H7 (cell line): ENCODE measurements around the gene BAZ1A. TPM values are rescaled to one million over a fixed set of nuclear protein-coding genes. Genes with fewer than 3 reads are reported as not detected.
A peak's percentile ranks its signal among the peaks of the same experiment; 100 is the strongest.

Experiments
- DNase-seq: peaks from one replicate; pipeline ENCODE4 v3.0.0; 2012
- H3K27me3 ChIP-seq: 2 replicates; pipeline ENCODE4 v1.6.0; 2011; ENCODE audit warnings: mild to moderate bottlenecking, low read length; ENCODE audit not compliant: control insufficient read depth, insufficient read depth
- H3K36me3 ChIP-seq: replicated peaks from 2 replicates; pipeline ENCODE4 v1.5.1; 2011; ENCODE audit warnings: low read length; ENCODE audit not compliant: control insufficient read depth, insufficient read depth
- H3K4me3 ChIP-seq: 2 replicates; pipeline ENCODE4 v1.5.1; 2011; ENCODE audit warnings: low read depth, mild to moderate bottlenecking, control low read depth, low read length, moderate library complexity; ENCODE audit not compliant: insufficient read depth
- total RNA-seq: library from RNA; depleted of rRNA; stranded (reverse); fragments of >200 nt; shearing (Covaris generic); gene quantifications from 2 replicates; pipeline ENCODE4 v1.2.3, GENCODE V29; 2014; rRNA removed

BAZ1A gene, protein sequence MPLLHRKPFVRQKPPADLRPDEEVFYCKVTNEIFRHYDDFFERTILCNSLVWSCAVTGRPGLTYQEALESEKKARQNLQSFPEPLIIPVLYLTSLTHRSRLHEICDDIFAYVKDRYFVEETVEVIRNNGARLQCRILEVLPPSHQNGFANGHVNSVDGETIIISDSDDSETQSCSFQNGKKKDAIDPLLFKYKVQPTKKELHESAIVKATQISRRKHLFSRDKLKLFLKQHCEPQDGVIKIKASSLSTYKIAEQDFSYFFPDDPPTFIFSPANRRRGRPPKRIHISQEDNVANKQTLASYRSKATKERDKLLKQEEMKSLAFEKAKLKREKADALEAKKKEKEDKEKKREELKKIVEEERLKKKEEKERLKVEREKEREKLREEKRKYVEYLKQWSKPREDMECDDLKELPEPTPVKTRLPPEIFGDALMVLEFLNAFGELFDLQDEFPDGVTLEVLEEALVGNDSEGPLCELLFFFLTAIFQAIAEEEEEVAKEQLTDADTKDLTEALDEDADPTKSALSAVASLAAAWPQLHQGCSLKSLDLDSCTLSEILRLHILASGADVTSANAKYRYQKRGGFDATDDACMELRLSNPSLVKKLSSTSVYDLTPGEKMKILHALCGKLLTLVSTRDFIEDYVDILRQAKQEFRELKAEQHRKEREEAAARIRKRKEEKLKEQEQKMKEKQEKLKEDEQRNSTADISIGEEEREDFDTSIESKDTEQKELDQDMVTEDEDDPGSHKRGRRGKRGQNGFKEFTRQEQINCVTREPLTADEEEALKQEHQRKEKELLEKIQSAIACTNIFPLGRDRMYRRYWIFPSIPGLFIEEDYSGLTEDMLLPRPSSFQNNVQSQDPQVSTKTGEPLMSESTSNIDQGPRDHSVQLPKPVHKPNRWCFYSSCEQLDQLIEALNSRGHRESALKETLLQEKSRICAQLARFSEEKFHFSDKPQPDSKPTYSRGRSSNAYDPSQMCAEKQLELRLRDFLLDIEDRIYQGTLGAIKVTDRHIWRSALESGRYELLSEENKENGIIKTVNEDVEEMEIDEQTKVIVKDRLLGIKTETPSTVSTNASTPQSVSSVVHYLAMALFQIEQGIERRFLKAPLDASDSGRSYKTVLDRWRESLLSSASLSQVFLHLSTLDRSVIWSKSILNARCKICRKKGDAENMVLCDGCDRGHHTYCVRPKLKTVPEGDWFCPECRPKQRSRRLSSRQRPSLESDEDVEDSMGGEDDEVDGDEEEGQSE (N-terminal part only)
- total RNA-seq, result 31.4 and 51.1 TPM in 2 replicates

DNA sequence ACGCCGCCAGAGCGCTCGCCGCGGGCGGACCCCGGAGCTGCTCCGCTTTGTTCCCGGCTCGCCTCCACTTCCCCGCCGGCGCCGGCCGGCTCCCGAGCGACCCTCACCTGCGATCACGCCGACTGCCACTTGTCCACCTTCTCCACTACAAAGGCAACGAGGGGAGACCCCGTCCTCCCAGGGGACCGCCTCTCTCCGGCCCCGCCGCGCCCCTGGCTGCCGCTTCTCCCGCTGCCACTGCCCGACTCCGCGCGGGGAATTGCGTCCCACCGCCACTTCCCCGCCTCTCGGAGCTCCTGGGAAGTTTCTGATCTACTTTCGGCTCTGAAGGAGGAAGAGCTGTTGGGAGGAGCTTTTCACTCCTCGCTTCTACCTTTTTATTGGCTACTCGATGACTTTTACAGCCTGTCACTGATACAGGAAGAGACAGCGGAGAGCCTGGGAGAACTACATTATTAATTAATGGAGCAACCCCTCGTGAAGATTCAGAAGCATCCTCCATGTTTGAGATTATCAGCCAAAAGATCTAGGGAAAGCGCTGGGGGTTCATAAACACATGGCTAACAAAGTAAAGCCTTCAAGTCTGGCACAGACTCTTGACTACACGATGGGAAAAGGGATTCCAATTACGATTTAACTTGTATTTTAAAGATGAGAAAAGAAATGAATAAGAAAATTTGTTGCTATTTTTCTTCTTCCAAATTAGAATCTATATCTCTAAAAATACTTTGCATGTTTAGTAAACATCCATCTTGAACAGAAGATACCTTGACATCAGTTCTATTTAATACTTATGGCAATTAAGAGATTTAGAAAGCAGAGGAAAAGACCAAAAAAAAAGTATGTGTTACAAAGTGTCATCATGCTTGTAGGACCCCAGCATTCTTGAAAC is at the start of gene BAZ1A:
Gene BAZ1A (minus strand): TSS at position 330 of the 892 bp plus-strand sequence. CDS start 756 bp downstream, outside the sequence.
- Histone ChIP-seq H3K4me3 (peak within 1 kb of the TSS; percentile 78), H3K36me3 (no peaks in the 10 kb centered on the region), H3K27me3 (no peaks in the 10 kb centered on the region)
- DNase-seq, result peak; percentile 83

GRCh38 chr14:34920339-34920738 is 45.2 kb upstream of the BAZ1A start:
- DNase-seq, result no peak
- Histone ChIP-seq H3K4me3 (no peak overlapping the region), H3K27me3 (no peaks in the 10 kb centered on the region), H3K36me3 (no peaks in the 10 kb centered on the region)

- no peak overlapping the region for H3K4me3 ChIP-seq
- no peaks in the 10 kb centered on the region for H3K27me3 ChIP-seq
- no peak for DNase-seq
- no peaks in the 10 kb centered on the region for H3K36me3 ChIP-seq
Observed at GRCh38 chr14:34913619-34914018, 38.5 kb upstream of the BAZ1A start.

- no peak overlapping the region for H3K4me3 ChIP-seq
- no peaks in the 10 kb centered on the region for H3K36me3 ChIP-seq
- DNase-seq, result no peak
- H3K27me3 ChIP-seq, result no peaks in the 10 kb centered on the region
Observed at GRCh38 chr14:34912966-34913365, 37.8 kb upstream of the BAZ1A start.

DNA sequence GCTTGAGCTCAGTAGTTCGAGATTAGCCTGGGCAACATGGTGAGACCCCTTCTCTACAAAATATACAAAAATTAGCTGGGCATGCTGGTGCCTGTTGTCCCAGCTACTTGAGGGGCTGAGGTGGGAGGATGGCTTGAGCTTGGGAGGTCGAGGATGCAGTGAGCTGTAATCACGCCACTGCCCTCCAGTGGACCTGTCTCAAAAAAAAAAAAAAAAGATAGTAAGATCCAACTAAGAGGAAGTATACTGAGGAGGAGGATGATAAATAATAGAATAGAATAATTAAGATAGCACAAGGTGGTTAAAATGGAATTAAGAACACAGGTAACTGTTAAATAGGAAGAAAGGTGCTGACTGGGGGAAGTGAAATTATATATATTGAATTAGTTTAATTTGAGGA is 37.0 kb upstream of the BAZ1A start:
- H3K4me3 ChIP-seq, result no peak overlapping the region
- H3K27me3 ChIP-seq, result no peaks in the 10 kb centered on the region
- H3K36me3 ChIP-seq, result no peaks in the 10 kb centered on the region
- DNase-seq, result no peak

GRCh38 chr14:34911209-34912150 is 36.3 kb upstream of the BAZ1A start:
- Histone ChIP-seq H3K4me3 (no peak overlapping the region), H3K27me3 (no peaks in the 10 kb centered on the region), H3K36me3 (no peaks in the 10 kb centered on the region)
- DNase-seq, result no peak

DNA sequence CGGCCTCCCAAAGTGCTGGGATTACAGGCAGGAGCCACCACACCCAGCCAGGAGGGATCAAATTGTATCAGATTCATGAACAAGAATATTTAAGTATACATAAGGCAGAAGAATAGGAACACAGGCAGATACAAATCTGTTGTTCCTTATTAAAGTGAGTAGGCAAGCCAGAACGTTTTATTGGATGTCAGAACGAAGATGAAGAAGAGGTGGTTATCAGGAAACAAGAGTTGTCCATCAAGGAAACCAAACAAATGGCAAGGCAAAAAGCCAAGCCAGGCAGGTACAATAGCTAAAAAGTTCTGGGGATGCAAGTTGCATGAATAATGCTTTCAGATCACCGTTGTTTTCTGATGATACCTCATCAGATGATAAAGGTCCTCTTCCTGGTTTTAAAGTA is 31.1 kb upstream of the BAZ1A start:
- no peaks in the 10 kb centered on the region for H3K36me3 ChIP-seq
- DNase-seq, result no peak
- H3K4me3 ChIP-seq, result no peak overlapping the region
- H3K27me3 ChIP-seq, result no peaks in the 10 kb centered on the region

- no peaks in the 10 kb centered on the region for H3K36me3 ChIP-seq
- peak; percentile 28 for DNase-seq
- H3K4me3 ChIP-seq, result no peak overlapping the region
Observed at GRCh38 chr14:34895277-34895676, 20.1 kb upstream of the BAZ1A start.

GRCh38 chr14:34890937-34891336 is 15.8 kb upstream of the BAZ1A start:
- Histone ChIP-seq H3K27me3 (no peaks in the 10 kb centered on the region), H3K36me3 (no peaks in the 10 kb centered on the region), H3K4me3 (no peak overlapping the region)
- no peak for DNase-seq

More at GRCh38 chr14:34895277-34895676, 20.1 kb upstream of the BAZ1A start:
- H3K27me3 ChIP-seq, result no peaks in the 10 kb centered on the region

GRCh38 chr14:34888186-34888585 is 13.0 kb upstream of the BAZ1A start:
- Histone ChIP-seq H3K27me3 (no peaks in the 10 kb centered on the region), H3K4me3 (no peak overlapping the region), H3K36me3 (no peaks in the 10 kb centered on the region)
- no peak for DNase-seq

GRCh38 chr14:34883954-34884353 is 8.8 kb upstream of the BAZ1A start:
- no peaks in the 10 kb centered on the region for H3K27me3 ChIP-seq
- DNase-seq, result no peak
- no peaks in the 10 kb centered on the region for H3K36me3 ChIP-seq
- no peak overlapping the region for H3K4me3 ChIP-seq

DNA sequence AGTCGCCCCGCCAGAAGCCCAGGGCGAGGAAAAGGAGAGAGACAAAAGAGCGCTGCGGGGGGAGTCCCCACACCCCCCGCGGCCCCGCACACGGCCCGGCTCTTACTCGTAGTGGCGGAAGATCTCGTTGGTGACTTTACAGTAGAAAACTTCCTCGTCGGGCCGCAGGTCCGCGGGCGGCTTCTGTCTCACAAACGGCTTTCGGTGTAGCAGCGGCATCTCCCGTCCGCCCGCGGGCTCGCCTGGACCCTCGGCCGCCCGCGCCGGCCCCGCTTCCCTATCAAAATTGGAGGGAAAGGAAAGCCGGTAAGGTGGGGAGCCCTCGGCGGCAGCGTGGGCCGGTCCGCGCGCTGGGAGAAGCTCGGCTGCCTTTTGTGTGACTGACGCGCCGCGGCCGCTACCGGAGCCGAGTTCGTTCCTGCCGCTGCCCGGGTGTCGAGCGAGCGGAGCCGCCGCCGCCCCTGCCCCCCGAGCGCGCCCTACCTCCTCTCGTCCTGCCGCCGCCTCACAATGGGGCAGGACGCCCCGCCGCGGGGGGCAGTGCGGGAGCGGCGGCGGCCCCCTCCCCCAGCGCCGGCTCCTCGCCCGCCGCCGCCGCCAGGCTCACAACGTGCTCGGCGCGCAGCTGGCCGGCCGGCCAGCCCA is 652 bp downstream of the BAZ1A start:
- Histone ChIP-seq H3K4me3 (peak overlapping the region; percentile 78), H3K36me3 (no peaks in the 10 kb centered on the region), H3K27me3 (no peaks in the 10 kb centered on the region)
- peak; percentile 91 for DNase-seq
